ENCODE data around the gene FYB1. TPM values are rescaled to one million over a fixed set of nuclear protein-coding genes. Genes with fewer than 3 reads are reported as not detected.

FYB1 gene
- total and polyA plus RNA-seq, 2 of the 4 experiments (the other 2 are of a cell fraction), result not detected

GRCh38 chr5:39173069-39173468 is 46.3 kb downstream of the FYB1 start:
- H2BK120ac ChIP-seq (ENCODE audit: low read depth, low read length), result no peak overlapping the region
- no peaks in the 10 kb centered on the region; the same call in 1 of the 2 replicates for H3K4me1 ChIP-seq (ENCODE audit: control insufficient read depth, insufficient read depth, low read length)
- ChIA-PET CTCF (no interaction called here), POLR2A (ENCODE audit: unreplicated experiment) (no interaction called here)
- H3K4me2 ChIP-seq (ENCODE audit: low read depth, low read length), result no peak overlapping the region
- no peaks in the 10 kb centered on the region for H3K36me3 ChIP-seq (ENCODE audit: control insufficient read depth, insufficient read depth, low read length)
- H2AFZ ChIP-seq (replicated peaks; ENCODE audit: low read length, poor library complexity), result no peak overlapping the region
- no peaks in the 10 kb centered on the region for H3K79me1 ChIP-seq (ENCODE audit: low read depth in 1 of 2, low read length in 2 of 2)
- H3K23ac ChIP-seq (ENCODE audit: low read depth, low read length), result no peak overlapping the region
- ATAC-seq (ENCODE audit: low read depth) (no peak), DNase-seq (no peak)
- no peak overlapping the region for H2BK15ac ChIP-seq (ENCODE audit: low read depth, low read length)
- H2AK9ac ChIP-seq (replicated peaks; ENCODE audit: low read depth, low read length, poor library complexity), result no peak overlapping the region
- no TSS peak for BruUV-seq (replicated peaks)
- no peak overlapping the region for H4K5ac ChIP-seq (ENCODE audit: low read depth, low read length)
- H3K56ac ChIP-seq (ENCODE audit: extremely low read depth, insufficient read depth, low read length), result no peak overlapping the region
- no peaks in the 10 kb centered on the region for H3K27me3 ChIP-seq (ENCODE audit: control insufficient read depth, insufficient read depth, low read length)
- H3K14ac ChIP-seq (replicated peaks; ENCODE audit: low read depth, low read length), result no peak overlapping the region
- TF ChIP-seq RCOR1 (IDR thresholded peaks at IDR 0.05; ENCODE audit: insufficient replicate concordance, low read length) (no peak), RFX5 (IDR thresholded peaks at IDR 0.05; ENCODE audit: low read depth, low read length) (no peak), MXI1 (IDR thresholded peaks at IDR 0.05; ENCODE audit: borderline replicate concordance, low read depth, low read length) (no peak), ELK1 (IDR thresholded peaks at IDR 0.05; ENCODE audit: borderline replicate concordance, low read depth, low read length) (no peak), USF2 (IDR thresholded peaks at IDR 0.05; ENCODE audit: low read depth, low read length) (no peak), MAZ (IDR thresholded peaks at IDR 0.05; ENCODE audit: borderline replicate concordance, low read depth, low read length) (no peak), RAD21 (IDR thresholded peaks at IDR 0.05; ENCODE audit: low read length) (no peak), CHD1 (IDR thresholded peaks at IDR 0.05; ENCODE audit: low read depth, low read length) (no peak), FOS (IDR thresholded peaks at IDR 0.05; ENCODE audit: low read depth, low read length) (no peak), POLR2A (IDR thresholded peaks at IDR 0.05; ENCODE audit: low read depth, low read length) (no peak), SMC3 (IDR thresholded peaks at IDR 0.05; ENCODE audit: low read depth, low read length) (no peak)
- no peak overlapping the region for H4K8ac ChIP-seq (ENCODE audit: low read depth in 2 of 2, low read length in 2 of 2)
- H3K9me1 ChIP-seq (ENCODE audit: insufficient read depth, low read length), result no peaks in the 10 kb centered on the region
- no peaks in the 10 kb centered on the region for H3K9me3 ChIP-seq (ENCODE audit: control insufficient read depth, insufficient read depth, low read length)
- in situ Hi-C loops (cut with MboI; ENCODE audit: low sequenced_read_pairs), result no loop called here
- H3K18ac ChIP-seq (ENCODE audit: low read depth, low read length), result no peak overlapping the region
- H3K9ac ChIP-seq (ENCODE audit: low read depth, low read length), result no peak overlapping the region
- intact Hi-C loops (cut with micrococcal nuclease), result no loop called here
- no CpG with 5 or more reads among the region's 3 CpGs for WGBS, 2 experiments (ENCODE audit: extremely low coverage in 2 of 2, insufficient read length in 1 of 2)
- H3K4ac ChIP-seq (ENCODE audit: low read depth, low read length), result no peak overlapping the region
- no peak overlapping the region for H3K27ac ChIP-seq (ENCODE audit: insufficient read depth, low read length)
- no peaks in the 10 kb centered on the region for H4K20me1 ChIP-seq (ENCODE audit: insufficient read depth, low read length)
- no peak overlapping the region for H3K4me3 ChIP-seq (ENCODE audit: insufficient read depth, low read depth, low read length)
- no peak overlapping the region for H2AK5ac ChIP-seq (ENCODE audit: low read depth, low read length)
- no peak overlapping the region for H2BK20ac ChIP-seq (ENCODE audit: low read depth, low read length)
- H2BK5ac ChIP-seq (ENCODE audit: low read depth, low read length, poor library complexity, severe bottlenecking), result no peak overlapping the region
- dilution Hi-C loops (cut with HindIII; ENCODE audit: low sequenced_read_pairs, unreplicated experiment), result no loop called here
- no peak overlapping the region for H4K91ac ChIP-seq (ENCODE audit: insufficient read depth, low read depth, low read length)
